Stimulated activated CD4-positive, alpha-beta T cell treated with anti-CD3 and anti-CD28 coated beads, Interleukin-1b, Interleukin-23, amount 100 ng/mL, for 1 hour (primary cell): Measurements from ENCODE around the gene PPHLN1.

Source experiments
- DNase-seq, 2 donors: peaks; one replicate each; pipeline ENCODE4 v3.0.0-alpha.2; 2020; ENCODE audit warnings: low read depth in 2 of 2

PPHLN1 gene, protein sequence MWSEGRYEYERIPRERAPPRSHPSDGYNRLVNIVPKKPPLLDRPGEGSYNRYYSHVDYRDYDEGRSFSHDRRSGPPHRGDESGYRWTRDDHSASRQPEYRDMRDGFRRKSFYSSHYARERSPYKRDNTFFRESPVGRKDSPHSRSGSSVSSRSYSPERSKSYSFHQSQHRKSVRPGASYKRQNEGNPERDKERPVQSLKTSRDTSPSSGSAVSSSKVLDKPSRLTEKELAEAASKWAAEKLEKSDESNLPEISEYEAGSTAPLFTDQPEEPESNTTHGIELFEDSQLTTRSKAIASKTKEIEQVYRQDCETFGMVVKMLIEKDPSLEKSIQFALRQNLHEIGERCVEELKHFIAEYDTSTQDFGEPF

DNA sequence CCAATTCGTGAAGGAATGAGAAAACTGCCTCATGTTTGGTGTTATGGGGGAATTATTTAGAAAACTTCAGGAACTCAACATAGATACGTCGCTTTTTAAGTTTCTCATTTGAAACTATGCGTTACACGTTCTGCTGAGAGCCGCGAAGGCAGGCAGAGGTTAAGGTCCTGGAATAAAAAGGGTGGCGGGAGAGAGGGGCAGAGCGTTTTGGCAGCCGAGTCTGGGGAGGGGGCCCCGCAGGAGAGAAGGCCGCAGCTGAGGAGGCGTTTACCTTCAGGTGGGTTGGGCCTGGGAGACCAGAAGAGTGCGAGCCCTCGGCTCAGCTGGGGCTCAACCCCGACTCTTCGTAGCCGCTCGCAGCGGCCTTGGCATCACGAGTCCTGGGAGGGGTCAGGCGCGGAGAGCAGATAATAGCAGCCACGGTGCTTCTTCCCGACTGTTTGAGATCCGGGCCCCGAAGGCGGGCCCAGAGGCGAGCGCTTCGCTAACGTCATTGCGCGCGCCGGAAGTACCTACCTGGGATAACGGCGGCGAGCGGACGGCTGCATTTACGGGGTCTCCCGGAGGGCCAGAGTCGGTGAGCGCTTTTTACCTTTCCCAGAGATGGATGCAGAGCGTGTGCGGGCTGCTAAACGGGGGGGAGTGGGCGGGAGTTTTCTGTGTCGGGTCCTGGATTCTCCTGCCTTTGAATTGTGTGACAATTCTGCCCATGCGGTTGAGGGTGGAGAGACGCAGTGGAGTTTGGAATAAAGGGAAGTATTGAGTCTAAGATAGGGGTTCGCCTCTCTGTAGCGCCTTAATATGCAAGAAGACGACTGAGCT, at the start of gene PPHLN1, which contains the start of gene ZCRB1:
Gene PPHLN1, plus strand, starts transcription at position 515 of the 822 bp plus-strand sequence. CDS start 9,736 bp downstream, outside the sequence.
Gene ZCRB1, minus strand, starts transcription at position 442 of the 822 bp plus-strand sequence. CDS start 1,992 bp downstream, outside the sequence.
- peak; percentile 39 to 54 for DNase-seq

DNA sequence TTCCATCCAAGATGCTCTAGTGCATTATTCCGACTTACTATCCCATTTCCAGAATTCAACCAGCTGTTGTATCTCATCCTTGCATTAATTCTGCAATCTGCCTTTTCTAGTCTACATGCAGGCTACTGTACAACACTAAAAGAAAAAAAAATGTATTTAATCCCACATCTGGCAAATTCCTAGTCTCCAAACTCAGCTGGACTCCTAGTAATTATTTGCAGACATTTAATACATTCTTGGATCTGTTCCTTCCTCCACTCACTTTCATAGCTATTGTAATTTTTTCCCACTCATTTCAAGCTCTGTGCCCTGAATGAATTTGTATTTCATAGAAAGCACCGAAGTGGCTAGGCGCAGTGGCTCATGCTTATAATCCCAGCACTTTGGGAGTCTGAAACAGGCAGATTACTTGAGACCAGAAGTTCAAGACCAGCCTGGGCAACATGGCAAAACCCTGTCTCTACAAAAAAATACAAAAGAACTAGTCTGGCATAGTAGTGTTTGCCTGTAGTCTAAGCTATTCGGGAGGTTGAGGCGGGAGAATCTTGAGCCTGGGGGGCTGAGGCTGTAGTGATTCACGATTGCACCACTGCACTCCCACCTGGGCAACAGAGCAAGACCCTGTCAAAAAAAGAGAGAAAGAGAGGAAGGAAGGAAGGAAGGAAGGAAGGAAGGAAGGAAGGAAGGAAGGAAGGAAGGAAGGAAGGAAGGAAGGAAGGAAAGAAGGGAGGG, 48.4 kb upstream of the PPHLN1 start:
- no peak for DNase-seq

DNA sequence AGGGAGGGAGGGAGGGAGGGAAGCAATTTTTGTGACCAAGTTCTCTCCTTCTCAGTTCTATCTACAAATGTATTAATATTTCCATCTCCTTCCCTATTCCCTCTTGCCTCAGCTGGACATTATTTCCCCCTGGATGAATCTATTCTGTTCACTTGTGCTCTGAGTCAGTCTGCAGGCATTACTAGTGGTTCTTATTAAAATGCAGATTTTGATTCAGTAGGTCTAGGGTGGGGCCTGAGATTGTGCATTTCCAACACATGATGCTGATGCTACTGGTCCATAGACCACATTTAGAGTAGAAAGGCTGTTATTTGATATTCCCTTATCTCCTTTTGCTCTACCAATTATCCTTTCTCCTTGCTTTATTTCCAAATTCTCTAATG, 47.8 kb upstream of the PPHLN1 start:
- no peak for DNase-seq

DNA sequence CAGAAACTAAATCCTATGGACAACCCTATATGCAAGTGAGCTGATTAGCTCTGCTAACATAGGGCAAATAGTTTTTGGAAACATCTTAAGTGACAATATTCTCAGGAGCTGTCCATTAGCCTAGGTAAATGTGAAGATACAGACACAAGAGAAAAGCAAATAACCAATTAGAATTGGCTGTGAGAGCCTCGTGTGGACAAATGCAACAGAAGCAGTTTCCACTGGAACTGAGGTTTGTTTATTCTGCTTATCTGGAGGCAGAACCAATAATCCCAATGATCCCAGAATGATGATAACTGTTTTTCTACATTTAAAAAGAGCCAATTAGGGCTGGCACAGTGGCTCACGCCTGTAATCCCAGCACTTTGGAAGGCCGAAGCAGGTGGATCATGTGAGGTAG, 44.7 kb upstream of the PPHLN1 start:
- no peak for DNase-seq

DNA sequence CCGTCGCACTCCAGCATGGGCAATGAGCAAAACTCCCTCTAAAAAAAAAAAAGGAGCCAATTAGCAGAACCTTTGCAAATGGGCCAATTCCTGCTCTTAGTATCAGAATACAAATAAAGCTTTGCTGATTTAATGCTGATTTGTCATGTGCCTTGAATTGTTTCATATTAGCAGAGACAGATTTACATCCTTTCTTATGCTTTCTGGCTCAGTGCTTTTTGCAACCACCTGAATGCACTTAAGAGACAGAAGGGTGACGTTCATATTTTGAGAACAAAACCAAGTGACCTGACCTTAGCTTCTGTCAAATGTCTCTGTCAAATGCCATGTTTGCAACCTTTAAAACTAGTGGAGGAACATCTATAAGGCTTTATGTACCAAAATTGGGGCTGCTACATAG, 44.1 kb upstream of the PPHLN1 start:
- no peak for DNase-seq

DNA sequence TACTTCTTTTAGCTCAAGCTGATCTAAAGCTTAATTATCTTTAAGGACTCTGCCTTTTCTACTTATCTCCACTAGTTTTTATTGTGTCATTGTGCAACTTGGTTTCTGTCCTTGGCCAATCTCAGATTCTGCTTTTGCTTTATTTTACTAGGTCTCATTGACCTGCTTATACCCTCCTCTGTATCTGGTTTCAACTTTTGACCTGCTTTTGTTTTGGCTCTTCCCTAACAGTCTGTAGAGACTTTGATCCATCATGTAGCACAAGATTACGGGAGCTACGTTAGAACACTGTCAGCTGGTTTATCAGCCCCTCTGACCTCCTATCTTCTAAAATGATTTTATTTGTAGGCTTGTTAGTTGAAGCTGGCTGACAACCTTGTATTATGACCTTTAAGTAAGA, 43.7 kb upstream of the PPHLN1 start:
- no peak for DNase-seq

DNA sequence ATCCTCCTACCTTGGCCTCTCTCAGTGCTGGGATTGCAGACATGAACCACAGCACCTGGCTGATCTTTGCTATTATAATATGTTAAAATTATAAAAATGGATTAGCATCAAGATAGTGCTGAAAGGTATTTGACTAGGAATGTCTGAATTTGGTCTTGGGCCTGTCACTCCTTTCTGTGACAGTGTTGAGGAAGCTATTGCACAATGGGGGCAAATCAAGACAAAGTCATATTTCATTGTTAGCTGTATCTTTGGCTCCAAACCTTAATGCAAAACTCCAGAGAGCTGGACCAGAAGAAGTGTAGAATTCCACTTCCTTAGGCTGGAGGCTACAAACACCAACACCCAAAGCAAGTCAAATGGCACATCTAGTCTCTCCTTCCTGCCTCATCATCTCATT, 42.2 kb upstream of the PPHLN1 start:
- DNase-seq, result no peak

DNA sequence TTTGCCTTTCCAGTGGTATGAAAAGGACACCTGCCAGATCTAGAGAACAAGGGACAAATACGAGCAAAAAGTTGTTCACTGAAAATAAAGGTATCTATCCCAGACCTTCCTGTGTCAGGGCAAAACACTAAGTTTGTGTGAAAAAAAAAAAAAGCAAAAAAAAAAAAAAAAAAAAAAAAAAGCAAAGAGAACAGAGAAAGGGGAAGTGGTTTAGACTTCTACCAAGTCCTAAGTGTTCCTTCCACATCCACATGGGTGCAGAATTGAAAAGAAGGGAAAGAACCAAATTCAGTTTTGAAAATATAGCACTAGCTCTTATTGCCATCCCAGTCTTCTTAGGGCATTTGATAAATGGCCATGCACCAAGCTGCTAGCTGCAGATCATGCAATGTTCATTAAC, 41.8 kb upstream of the PPHLN1 start:
- no peak for DNase-seq

DNA sequence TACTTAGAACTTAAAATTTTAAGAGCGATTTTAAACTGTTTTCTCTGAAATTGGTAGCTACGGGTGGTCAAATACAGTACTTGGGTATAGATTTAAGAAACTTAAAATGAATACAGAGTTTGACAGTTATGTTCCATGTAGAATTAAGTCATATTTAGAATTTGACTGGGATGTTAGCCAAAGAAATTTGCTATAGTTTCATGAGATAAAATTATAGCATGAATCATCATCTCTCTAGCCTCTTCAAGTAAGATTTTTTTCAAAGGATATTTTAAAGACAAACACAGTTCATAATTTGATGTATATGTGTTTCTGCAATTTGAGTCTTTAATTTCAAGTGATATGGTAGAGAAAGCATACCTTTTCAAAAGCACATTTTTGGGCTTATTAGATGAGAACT, 41.1 kb upstream of the PPHLN1 start:
- no peak for DNase-seq

DNA sequence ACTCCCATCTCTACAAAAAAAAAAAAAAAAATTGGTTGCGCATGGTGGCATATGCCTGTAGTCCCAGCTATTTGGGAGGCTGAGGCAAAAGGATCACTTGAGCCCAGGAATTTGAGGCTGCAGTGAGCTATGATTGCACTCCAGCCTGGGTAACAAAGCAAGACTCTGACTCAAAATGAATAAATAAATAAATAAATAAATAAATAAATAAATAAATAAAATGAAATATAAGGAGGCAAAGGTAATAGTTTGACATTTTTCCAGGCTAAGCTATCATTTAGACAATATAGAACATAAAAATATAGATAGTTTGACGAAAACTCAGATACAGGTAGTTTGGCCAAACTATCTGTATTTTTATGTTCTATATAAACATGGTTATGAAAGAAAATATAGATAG, 40.5 kb upstream of the PPHLN1 start:
- no peak for DNase-seq

DNA sequence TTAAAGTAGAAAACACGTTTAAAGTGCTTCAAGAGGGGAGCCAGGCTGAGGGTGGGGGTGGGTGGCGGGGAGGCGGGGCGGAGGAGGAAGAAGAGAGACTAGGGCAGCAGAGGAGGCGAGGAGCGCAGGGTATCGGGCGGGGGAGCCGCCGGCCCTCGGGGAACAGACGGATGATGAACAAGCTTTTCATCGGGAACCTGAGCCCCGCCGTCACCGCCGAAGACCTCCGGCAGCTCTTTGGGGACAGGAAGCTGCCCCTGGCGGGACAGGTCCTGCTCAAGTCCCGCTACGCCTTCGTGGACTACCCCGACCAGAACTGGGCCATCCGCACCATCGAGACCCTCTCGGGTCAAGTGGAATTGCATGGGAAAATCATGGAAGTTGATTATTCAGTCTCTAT, 39.2 kb upstream of the PPHLN1 start:
- DNase-seq, result no peak

DNA sequence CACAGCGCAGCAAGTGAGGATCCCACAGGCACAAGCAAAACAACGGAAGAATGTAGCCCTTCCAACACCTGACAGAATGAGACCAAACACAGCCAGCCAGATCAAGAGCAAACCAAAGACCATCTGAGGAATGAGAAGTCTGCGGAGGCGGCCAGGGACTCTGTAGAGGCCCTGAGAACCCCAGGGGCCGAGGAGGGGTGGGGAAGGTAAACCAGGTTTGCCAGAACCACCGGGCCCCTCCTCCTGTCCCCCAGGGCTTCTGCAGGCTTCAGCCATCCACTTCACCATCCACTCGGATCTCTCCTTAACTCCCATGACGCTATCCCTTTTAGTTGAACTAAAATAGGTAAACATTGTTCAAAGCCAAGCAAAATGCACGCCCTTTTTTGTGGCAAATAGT, 37.4 kb upstream of the PPHLN1 start:
- DNase-seq, result no peak

DNA sequence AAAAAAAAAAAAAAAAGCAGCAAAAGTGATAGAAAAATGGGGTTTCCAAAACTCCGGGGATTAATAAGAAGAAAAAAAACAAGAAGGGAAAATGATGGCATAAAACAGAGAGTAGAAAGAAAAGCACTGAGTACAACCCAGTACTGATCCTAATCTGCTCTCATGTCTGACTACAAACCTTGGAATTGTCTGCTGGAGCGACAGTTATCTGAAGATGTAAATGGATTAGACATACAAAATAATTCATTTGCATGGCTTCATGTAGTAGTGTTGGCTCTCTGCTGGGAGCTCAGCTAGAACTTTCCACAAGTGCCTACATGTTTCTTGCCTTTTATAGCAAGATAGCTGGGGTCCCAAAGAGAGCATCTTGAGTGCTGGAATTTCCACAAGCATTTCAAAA, 34.3 kb upstream of the PPHLN1 start:
- DNase-seq, result no peak

DNA sequence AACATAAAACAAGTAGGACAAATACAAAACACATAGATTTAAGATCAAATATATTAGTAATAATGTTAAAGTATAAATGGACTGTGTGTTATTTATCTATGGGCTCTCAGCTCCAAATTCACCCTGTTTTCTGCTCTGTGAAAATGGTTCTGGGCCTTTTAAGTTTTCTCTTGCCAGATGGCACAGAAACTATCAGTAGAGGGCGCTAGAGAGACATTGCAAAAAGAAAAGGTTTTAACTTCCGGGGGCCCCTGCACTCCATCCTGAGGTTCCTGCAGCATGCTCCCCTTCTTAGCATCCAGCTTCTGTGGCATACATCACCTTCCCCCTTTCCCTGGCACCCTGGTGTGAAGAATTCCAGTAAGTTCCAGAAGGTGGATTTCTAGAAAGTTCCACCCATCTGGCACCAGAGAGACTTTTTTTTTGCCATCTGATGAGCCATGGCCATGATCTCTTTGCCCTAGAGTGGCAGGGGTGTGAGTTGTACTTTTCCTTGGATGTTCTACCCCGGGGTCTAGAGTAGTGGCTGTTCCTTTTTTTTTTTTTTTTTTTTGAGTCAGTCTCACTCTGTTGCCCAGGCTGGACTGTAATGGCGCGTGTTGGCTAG, 29.4 kb upstream of the PPHLN1 start:
- no peak for DNase-seq

DNA sequence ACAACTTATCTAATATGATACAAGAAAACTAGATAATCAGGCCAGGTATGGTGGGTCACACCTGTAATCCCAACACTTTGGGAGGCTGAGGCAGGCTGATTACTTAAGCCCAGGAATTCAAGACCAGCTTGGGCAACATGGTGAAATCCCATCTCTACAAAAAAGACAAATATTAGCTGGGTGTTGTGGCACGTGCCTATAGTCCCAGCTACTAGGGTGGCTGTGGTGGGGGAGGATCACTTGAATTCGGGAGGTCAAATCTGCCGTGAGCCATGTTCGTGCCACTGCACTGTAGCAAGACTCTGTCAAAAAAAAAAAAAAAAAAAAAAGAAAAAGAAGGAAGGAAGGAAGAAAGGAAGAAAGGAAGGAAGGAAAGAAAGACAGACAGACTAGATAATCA, 27.1 kb upstream of the PPHLN1 start:
- no peak for DNase-seq

DNA sequence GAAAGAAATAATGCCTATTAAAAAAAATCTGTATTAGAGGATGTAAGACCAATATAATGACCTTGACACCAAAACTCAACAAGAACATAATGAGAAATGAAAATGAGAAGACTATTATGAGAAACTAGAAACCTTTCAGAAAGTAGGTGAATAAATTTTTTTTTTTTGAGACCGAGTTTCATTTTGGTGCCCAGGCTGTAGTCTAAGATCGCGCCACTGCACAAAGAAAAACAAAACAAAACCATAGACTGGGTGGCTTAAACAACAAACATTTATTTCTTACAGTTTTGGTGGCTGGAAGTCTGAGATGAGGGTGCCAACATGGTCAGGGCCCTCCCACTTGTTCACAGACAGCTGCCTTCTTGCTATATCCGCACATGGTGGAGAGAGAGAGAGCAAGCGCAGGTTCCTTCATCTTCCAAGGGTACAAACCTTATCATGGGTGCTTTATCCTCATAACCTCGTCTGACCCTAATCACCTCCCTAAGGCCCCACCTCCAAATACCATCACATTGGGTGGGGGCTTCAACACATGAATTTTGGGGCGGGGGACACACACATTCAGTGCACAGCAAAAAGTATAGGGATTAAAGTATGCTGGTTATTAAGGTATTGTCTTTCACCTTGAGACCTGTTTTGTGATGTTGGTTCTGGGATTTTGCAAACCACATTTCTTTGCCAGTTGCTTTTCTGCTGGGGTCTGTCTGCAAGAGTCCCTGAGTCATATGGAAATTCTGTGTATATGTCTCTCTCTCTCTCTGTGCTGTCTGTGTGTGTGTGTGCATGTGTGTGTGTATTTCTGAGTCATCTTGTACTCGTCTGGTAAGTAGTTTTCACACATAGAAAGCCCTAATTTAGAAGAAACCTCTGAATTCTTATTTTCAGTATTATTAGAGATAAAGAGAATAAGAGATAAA, 26.3 kb upstream of the PPHLN1 start:
- peak in 1 of 2 donors; percentile 54 for DNase-seq

DNA sequence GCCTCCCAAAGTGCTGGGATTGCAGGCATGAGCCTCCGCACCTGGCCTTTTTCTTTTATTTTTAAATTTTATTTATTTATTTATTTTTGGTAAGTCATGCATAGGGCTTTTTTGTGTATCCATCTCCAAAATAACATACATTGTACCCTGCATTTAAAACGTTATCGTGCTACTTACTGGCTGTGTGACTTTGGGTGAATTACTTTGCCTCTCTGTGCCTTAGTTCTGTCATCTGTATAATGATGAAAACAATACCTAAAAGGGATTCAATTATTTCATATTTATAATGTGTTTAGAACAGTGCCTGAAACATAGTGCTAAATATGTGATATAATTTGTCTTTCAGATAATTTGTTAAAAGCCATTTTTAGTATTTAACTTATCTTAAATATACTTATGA, 19.7 kb upstream of the PPHLN1 start:
- no peak for DNase-seq

DNA sequence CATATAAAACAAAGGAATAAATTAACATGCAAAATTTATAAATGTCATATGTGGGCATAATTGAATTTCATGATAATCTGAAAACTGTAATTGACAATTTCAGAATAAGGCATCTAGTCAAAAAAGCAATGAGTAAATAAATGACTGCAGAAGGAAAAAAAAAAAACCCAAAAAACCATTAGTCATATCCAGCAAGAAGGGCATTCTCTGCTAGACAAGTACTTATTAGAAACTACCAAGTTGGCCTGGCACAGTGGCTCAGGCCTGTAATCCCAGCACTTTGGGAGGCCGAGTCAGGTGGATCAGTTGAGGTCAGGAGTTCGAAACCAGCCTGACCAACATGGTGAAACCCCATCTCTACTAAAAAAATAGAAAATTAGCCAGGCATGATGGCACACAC, 17.6 kb upstream of the PPHLN1 start:
- no peak for DNase-seq

DNA sequence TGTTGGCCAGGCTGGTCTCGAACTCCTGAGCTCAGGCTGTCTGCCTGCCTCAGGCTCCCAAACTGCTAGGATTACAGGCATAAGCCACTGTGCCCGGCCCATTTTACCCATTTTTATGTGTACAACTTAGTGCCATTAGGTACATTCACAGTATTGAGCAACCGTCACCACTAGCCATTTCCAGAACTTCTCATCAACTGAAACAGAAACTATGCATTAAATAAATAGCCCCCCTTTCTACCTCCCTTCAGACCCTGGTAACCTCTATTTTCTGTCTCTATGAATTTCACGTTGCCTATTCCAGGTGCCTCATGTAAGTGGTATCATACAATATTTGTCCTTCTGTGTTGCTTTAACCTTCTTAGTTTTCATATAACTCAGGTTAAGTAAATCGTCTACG, 16.0 kb upstream of the PPHLN1 start:
- no peak for DNase-seq

DNA sequence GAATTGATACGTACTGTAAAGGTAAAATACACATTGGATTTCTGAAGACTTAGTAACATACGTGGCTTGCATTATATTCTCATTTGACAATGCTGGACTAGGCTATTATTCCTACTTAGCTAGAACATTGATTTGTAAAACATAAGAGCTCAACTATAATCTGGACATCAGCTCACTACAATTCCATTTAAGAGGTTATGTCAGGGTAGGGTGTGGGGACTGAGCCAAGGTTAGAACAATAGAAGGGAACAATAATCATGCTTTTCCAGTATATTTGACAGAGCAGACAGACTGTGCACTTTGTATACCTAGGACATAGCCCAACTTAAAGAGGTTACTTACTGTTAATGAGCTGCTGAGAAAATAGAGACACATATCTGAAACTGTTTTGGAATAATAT, 10.9 kb upstream of the PPHLN1 start:
- DNase-seq, result no peak

DNA sequence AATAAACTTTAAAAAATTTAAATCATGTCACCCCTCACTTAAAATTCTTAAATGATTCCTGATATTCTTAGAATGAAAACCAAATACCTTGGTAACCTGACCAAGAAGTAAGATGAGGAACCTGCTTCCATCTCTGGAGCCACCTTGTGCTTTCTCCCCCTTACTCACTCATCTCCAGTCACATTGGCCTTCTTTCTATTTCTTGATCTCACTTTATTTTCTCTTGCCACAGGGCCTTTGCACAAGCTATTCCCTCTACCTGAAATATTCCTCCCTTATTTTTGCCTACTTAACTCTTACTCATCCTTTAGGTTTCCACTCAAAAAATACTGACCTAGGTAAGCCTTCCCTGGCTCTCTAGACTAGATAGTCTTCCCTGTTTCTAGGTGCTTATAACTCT, 5.2 kb upstream of the PPHLN1 start:
- DNase-seq, result no peak
